HCT116 (cell line): ENCODE results near the gene TDRD7. TPM values are rescaled to one million over a fixed set of nuclear protein-coding genes. Genes with fewer than 3 reads are reported as not detected.
A peak's percentile ranks its signal among the peaks of the same experiment; 100 is the strongest.

ENCODE experiments used
- ATAC-seq: fragments of 200-7000 bp; cut with Tn5 transposase; 2 replicates; pipeline ENCODE4 v1.9.1; 2020; ENCODE audit warnings: mild to moderate bottlenecking, moderate library complexity
- BruUV-seq: library from RNA; stranded (reverse); fragments of 400-500 nt; replicated peaks from 2 replicates; lab custom pipeline; 2021; lab: Mats Ljungman, UMichigan
- CTCF ChIA-PET: fragments of 300-600 bp; sonication (Branson Sonifier 250); formaldehyde crosslinking; loops from one replicate; lab custom pipeline; 2021; ENCODE audit warnings: antibody characterized with exemption; lab: Charles Lee
- POLR2A ChIA-PET: fragments of 300-600, 350-600 bp; sonication (Branson Sonifier 250); formaldehyde crosslinking; loops from one replicate; lab custom pipeline; 2021; ENCODE audit warnings: antibody characterized with exemption; lab: Charles Lee
- RAD21 ChIA-PET, 2 experiments: fragments of 300-600 bp; sonication (Branson Sonifier 250); formaldehyde crosslinking; loops; one replicate each; lab custom pipeline; 2023; ENCODE audit warnings: low total read pairs in 2 of 2; ENCODE audit not compliant: uncharacterized antibody in 2 of 2, unreplicated experiment in 2 of 2, low non-redundant PET in 1 of 2; lab: Charles Lee
- DNase-seq: peaks from one replicate; pipeline ENCODE4 v3.0.0-alpha.2; 2010; ENCODE audit warnings: low read depth, low spot score
- H2AFZ ChIP-seq: fragments of 200-600 bp; shearing (Covaris generic), sonication (generic); 2 replicates; pipeline ENCODE4 v1.6.1; 2017; ENCODE audit warnings: low read depth, mixed run types, mixed read lengths, antibody characterized with exemption, low read length; ENCODE audit not compliant: poor library complexity, severe bottlenecking
- H3K27ac ChIP-seq: 2 replicates; pipeline ENCODE4 v1.5.1; 2012; ENCODE audit warnings: low read depth, low read length
- H3K27me3 ChIP-seq: fragments of 200-600 bp; sonication (generic); 2 replicates; pipeline ENCODE4 v1.6.1; 2016; ENCODE audit warnings: mixed run types, low read length, mixed read lengths; ENCODE audit not compliant: insufficient read depth
- H3K36me3 ChIP-seq, 2 experiments: fragments of 200-500 bp in 1 of 2; fragments of 200-600 bp in 1 of 2; sonication (Bioruptor generic) in 1 of 2; sonication (generic) in 1 of 2; 2 replicates each; pipeline versions ENCODE4 v1.5.1 to v1.6.1; 2014 to 2016; ENCODE audit warnings: low read length in 2 of 2, inconsistent platforms in 1 of 2, mixed read lengths in 1 of 2, mixed run types in 1 of 2; ENCODE audit not compliant: insufficient read depth in 2 of 2, control insufficient read depth in 1 of 2
- H3K4me1 ChIP-seq, 2 experiments: fragments of 200-600 bp in 1 of 2; sonication (generic) in 1 of 2; 2 replicates each; pipeline versions ENCODE4 v1.5.1 to v1.6.1; 2012 to 2017; ENCODE audit warnings: low read length in 2 of 2, inconsistent platforms in 1 of 2, mild to moderate bottlenecking in 1 of 2, mixed read lengths in 1 of 2, mixed run types in 1 of 2, moderate library complexity in 1 of 2; ENCODE audit not compliant: insufficient read depth in 2 of 2, control insufficient read depth in 1 of 2
- H3K4me2 ChIP-seq: fragments of 200-600 bp; sonication (generic); 2 replicates; pipeline ENCODE4 v1.6.1; 2017; ENCODE audit warnings: mixed run types, low read length, mixed read lengths
- H3K4me3 ChIP-seq, 2 experiments: fragments of 200-600 bp in 1 of 2; sonication (generic) in 1 of 2; replicated peaks in 1 of 2; 2 replicates each; pipeline ENCODE4 v1.5.1; 2011 to 2016; ENCODE audit warnings: low read length in 2 of 2, control low read depth in 1 of 2, low read depth in 1 of 2, mild to moderate bottlenecking in 1 of 2, mixed read lengths in 1 of 2, mixed run types in 1 of 2
- H3K79me2 ChIP-seq: fragments of 200-600 bp; sonication (generic); 2 replicates; pipeline ENCODE4 v1.6.1; 2017; ENCODE audit warnings: mild to moderate bottlenecking, mixed run types, low read length, moderate library complexity, mixed read lengths; ENCODE audit not compliant: insufficient read depth
- H3K9ac ChIP-seq: fragments of 200-600 bp; sonication (generic); 2 replicates; pipeline ENCODE4 v1.6.1; 2016; ENCODE audit warnings: low read length, mixed read lengths
- H3K9me2 ChIP-seq: fragments of 200-600 bp; sonication (generic), shearing (Covaris generic); 2 replicates; pipeline ENCODE4 v1.6.1; 2017; ENCODE audit warnings: mixed run types, mild to moderate bottlenecking, moderate library complexity; ENCODE audit not compliant: insufficient read depth
- H3K9me3 ChIP-seq, 2 experiments: fragments of 200-500 bp in 1 of 2; fragments of 200-600 bp in 1 of 2; sonication (Bioruptor generic) in 1 of 2; sonication (generic) in 1 of 2; 2 replicates each; pipeline ENCODE4 v1.6.1; 2014 to 2017; ENCODE audit warnings: low read length in 2 of 2, mixed read lengths in 2 of 2, inconsistent platforms in 1 of 2, low read depth in 1 of 2, mild to moderate bottlenecking in 1 of 2, mixed run types in 1 of 2, moderate library complexity in 1 of 2; ENCODE audit not compliant: control insufficient read depth in 1 of 2, insufficient read depth in 1 of 2
- H4K20me1 ChIP-seq: fragments of 200-600 bp; sonication (generic), shearing (Covaris generic); 2 replicates; pipeline ENCODE4 v1.6.1; 2017; ENCODE audit warnings: mixed run types, mild to moderate bottlenecking, moderate library complexity; ENCODE audit not compliant: insufficient read depth
- CBX3 ChIP-seq: IDR thresholded peaks from 2 replicates; pipeline ENCODE4 v1.6.1; 2012; ENCODE audit warnings: low read depth
- CEBPB ChIP-seq: IDR thresholded peaks from 2 replicates; pipeline ENCODE4 v1.6.1; 2012; ENCODE audit warnings: low read depth
- EGR1 ChIP-seq: IDR thresholded peaks from 2 replicates; pipeline ENCODE4 v1.6.1; 2012; ENCODE audit warnings: low read depth
- ELF1 ChIP-seq: IDR thresholded peaks from 2 replicates; pipeline ENCODE4 v1.6.1; 2012; ENCODE audit warnings: low read depth, borderline replicate concordance
- EZH2 ChIP-seq: fragments of 200-600 bp; sonication (generic); IDR thresholded peaks from 2 replicates; pipeline ENCODE4 v1.6.1; 2017; ENCODE audit warnings: antibody characterized with exemption, mixed run types
- EZH2phosphoT487 ChIP-seq: fragments of 200-600 bp; IDR thresholded peaks from 2 replicates; pipeline ENCODE4 v1.6.1; 2018; ENCODE audit warnings: antibody characterized with exemption, borderline replicate concordance
- FOSL1 ChIP-seq: IDR thresholded peaks from 2 replicates; pipeline ENCODE4 v1.6.1; 2012; ENCODE audit warnings: low read depth
- JUND ChIP-seq: IDR thresholded peaks from 2 replicates; pipeline ENCODE4 v1.6.1; 2012
- POLR2A ChIP-seq: IDR thresholded peaks from 2 replicates; pipeline ENCODE4 v1.7.0; 2011; ENCODE audit warnings: borderline replicate concordance; ENCODE audit not compliant: insufficient read depth, insufficient read length; ENCODE audit errors: extremely low read depth
- POLR2AphosphoS5 ChIP-seq: IDR thresholded peaks from 2 replicates; pipeline ENCODE4 v1.6.1; 2011; ENCODE audit warnings: mild to moderate bottlenecking, low read depth, low read length, moderate library complexity
- RAD21 ChIP-seq: IDR thresholded peaks from 2 replicates; pipeline ENCODE4 v1.6.1; 2012; ENCODE audit warnings: low read depth, mild to moderate bottlenecking
- SIN3A ChIP-seq: IDR thresholded peaks from 2 replicates; pipeline ENCODE4 v1.6.1; 2012; ENCODE audit warnings: low read depth
- SP1 ChIP-seq: IDR thresholded peaks from 2 replicates; pipeline ENCODE4 v1.6.1; 2012; ENCODE audit warnings: low read depth
- SRF ChIP-seq: IDR thresholded peaks from 2 replicates; pipeline ENCODE4 v1.6.1; 2012; ENCODE audit warnings: low read depth
- TCF7L2 ChIP-seq: IDR thresholded peaks from 2 replicates; pipeline ENCODE4 v1.7.0; 2011; ENCODE audit warnings: borderline replicate concordance, inconsistent platforms; ENCODE audit not compliant: insufficient read depth, insufficient read length; ENCODE audit errors: extremely low read depth
- YY1 ChIP-seq: IDR thresholded peaks from 2 replicates; pipeline ENCODE4 v1.6.1; 2011; ENCODE audit warnings: low read length, low read depth, moderate library complexity, mild to moderate bottlenecking; ENCODE audit not compliant: insufficient replicate concordance; ENCODE audit errors: extremely low read depth
- ZNF274 ChIP-seq: fragments of 200-500 bp; sonication (Bioruptor generic); IDR thresholded peaks from 2 replicates; pipeline ENCODE4 v1.6.1; 2014; ENCODE audit warnings: mild to moderate bottlenecking, low read depth, low read length, inconsistent platforms
- intact Hi-C: fragments of 100-400 bp; cut with micrococcal nuclease; formaldehyde crosslinking; loops from 2 replicates; pipeline ENCODE4 v1.10.0; 2022
- total RNA-seq: library from RNA; stranded (reverse); gene quantifications from one replicate; pipeline ENCODE4 v1.2.1, GENCODE V29; 2021; ENCODE audit not compliant: unreplicated experiment
- TF ChIP-seq, protein P1 (sequence below), 3 experiments: fragments of 200-600 bp in 1 of 3; sonication (generic) in 1 of 3; IDR thresholded peaks in 2 of 3; conservative IDR thresholded peaks in 1 of 3; 2 replicates each; pipeline ENCODE4 v1.5.1; 2012 to 2017; ENCODE audit warnings: low read depth in 2 of 3, low read length in 2 of 3, antibody characterized with exemption in 1 of 3, borderline replicate concordance in 1 of 3, control low read depth in 1 of 3, mild to moderate bottlenecking in 1 of 3, mixed read lengths in 1 of 3, mixed run types in 1 of 3, moderate library complexity in 1 of 3; ENCODE audit not compliant: insufficient read depth in 1 of 3
- TF ChIP-seq, protein P2 (sequence below): IDR thresholded peaks from 2 replicates; pipeline ENCODE4 v1.6.1; 2012
- TF ChIP-seq, protein P3 (sequence below): IDR thresholded peaks from 2 replicates; pipeline ENCODE4 v1.6.1; 2012

The TDRD7 gene
- total RNA-seq, 1 experiment from 2014 or later = 8.0 TPM

DNA sequence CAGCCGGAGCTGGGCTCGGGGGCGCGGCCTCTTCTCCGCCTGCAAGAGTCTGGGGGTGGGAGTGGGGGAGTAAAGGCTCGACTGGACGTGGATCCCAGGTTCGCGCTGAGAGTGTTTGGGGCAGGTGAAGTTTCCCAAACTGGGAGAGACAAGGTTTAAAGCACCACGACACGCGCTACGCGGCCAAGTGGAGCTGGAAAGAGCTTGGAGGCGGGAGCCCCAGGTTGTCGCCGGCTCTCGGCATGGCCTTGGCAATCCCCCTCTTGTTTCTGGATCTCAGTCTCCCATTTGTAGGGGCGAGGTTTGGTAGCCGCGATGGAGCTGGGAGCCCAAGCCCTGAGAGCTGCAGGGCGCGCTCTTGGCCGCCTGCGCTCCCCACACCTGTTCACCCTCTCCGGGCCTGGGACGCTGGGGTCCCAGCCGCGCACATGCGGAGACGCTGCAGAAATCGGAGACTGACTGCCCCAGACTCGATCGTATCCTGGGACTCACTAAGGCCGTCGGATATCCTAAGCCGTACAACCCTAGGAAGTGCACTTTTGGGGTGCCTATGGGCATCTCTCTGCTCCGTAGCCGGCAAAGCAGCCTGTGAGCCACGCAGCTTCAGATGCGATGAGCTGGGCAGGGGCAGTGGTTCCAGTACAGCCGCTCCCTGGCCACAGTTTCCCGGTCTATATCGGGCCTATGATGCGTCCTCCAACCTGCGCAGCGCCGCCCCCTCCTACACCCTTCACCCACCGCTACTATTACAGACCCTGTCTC is 90.5 kb downstream of the TDRD7 start:
- CTCF ChIA-PET = interaction anchor here (0.9 to 1.7 kb wide), 4 partner anchors 15 to 96 kb away, joined by 4 to 10 read pairs (median 6); no protein-coding TSS in a partner anchor
- intact Hi-C loops = no loop called here
- Histone ChIP-seq H3K27ac (no peak overlapping the region; the same call in 1 of the 2 replicates), H3K9ac (peak overlapping the region; percentile 62), H3K36me3 (no peaks in the 10 kb centered on the region), H3K9me2 (no peaks in the 10 kb centered on the region), H3K4me3 (peak overlapping the region; percentile 57 to 70), H3K4me2 (peak overlapping the region; percentile 88), H4K20me1 (no peaks in the 10 kb centered on the region), H3K27me3 (peaks cover 5% of the 10 kb centered on the region; the same call in 1 of the 2 replicates), H2AFZ (no peak overlapping the region), H3K79me2 (no peaks in the 10 kb centered on the region), H3K9me3 (no peaks in the 10 kb centered on the region), H3K4me1 (peaks cover 0 to 16% of the 10 kb centered on the region in 2 experiments; a peak in 1 of 4 replicates)
- RAD21 ChIA-PET = no interaction called here
- ATAC-seq (no peak), DNase-seq (no peak)
- POLR2A ChIA-PET = interaction anchor here (2.4 kb wide), 1 partner anchor 9 kb away, joined by 7 read pairs; no protein-coding TSS in a partner anchor
- no peak for TF ChIP-seq ZNF274
- no peak for TF ChIP-seq EZH2phosphoT487
- TF ChIP-seq, protein P1, sequence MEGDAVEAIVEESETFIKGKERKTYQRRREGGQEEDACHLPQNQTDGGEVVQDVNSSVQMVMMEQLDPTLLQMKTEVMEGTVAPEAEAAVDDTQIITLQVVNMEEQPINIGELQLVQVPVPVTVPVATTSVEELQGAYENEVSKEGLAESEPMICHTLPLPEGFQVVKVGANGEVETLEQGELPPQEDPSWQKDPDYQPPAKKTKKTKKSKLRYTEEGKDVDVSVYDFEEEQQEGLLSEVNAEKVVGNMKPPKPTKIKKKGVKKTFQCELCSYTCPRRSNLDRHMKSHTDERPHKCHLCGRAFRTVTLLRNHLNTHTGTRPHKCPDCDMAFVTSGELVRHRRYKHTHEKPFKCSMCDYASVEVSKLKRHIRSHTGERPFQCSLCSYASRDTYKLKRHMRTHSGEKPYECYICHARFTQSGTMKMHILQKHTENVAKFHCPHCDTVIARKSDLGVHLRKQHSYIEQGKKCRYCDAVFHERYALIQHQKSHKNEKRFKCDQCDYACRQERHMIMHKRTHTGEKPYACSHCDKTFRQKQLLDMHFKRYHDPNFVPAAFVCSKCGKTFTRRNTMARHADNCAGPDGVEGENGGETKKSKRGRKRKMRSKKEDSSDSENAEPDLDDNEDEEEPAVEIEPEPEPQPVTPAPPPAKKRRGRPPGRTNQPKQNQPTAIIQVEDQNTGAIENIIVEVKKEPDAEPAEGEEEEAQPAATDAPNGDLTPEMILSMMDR (IDR thresholded peaks at IDR 0.05 in 2 of 3, conservative IDR thresholded peaks at IDR 0.05 in 1 of 3; ENCODE audit: borderline replicate concordance in 1 of 3, insufficient read depth in 1 of 3, low read depth in 2 of 3, low read length in 2 of 3) = no peak
- TF ChIP-seq TCF7L2 = no peak
- TF ChIP-seq, protein P2, sequence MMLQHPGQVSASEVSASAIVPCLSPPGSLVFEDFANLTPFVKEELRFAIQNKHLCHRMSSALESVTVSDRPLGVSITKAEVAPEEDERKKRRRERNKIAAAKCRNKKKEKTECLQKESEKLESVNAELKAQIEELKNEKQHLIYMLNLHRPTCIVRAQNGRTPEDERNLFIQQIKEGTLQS = no peak
- TF ChIP-seq, protein P3, sequence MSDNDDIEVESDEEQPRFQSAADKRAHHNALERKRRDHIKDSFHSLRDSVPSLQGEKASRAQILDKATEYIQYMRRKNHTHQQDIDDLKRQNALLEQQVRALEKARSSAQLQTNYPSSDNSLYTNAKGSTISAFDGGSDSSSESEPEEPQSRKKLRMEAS = no peak
- no peak for TF ChIP-seq CEBPB
- no peak for TF ChIP-seq EGR1
- TF ChIP-seq SP1 = no peak
- TF ChIP-seq CBX3 = no peak
- TF ChIP-seq ELF1 = no peak
- TF ChIP-seq POLR2A = no peak
- no peak for TF ChIP-seq FOSL1
- no peak for TF ChIP-seq SIN3A
- TF ChIP-seq YY1 = no peak
- TF ChIP-seq POLR2AphosphoS5 = no peak
- TF ChIP-seq RAD21 = no peak
- TF ChIP-seq SRF = no peak
- TF ChIP-seq EZH2 = no peak
- no peak for TF ChIP-seq JUND
- no TSS peak for BruUV-seq
